Measurements from ENCODE around the gene PRAMEF26.
"Not testable (repeated sequence)": the region's sequence is repeated elsewhere in the genome, so short reads cannot be mapped to it uniquely, and the experiment has no call there.

Gene PRAMEF26

GRCh38 chr1:13155909-13156308 lies at the start of gene PRAMEF26:
Gene PRAMEF26, minus strand, starts transcription at chr1:13156009. Its CDS starts 2,914 bp downstream, at chr1:13153095.
- FAIRE-seq, result not testable (repeated sequence)

GRCh38 chr1:13201309-13201708 lies 45.5 kb upstream of the PRAMEF26 start, which contains the start of gene PRAMEF13:
Gene PRAMEF13, minus strand, starts transcription at chr1:13201409. Its CDS starts 1,820 bp downstream, at chr1:13199589.
- not testable (repeated sequence) for FAIRE-seq

- not testable (repeated sequence) for FAIRE-seq
Observed at GRCh38 chr1:13171548-13171947, 15.7 kb upstream of the PRAMEF26 start, which contains the start of gene PRAMEF9. Gene PRAMEF9, plus strand, starts transcription at chr1:13171848. Its CDS starts 3,433 bp downstream, at chr1:13175281.

- not testable (repeated sequence) for FAIRE-seq
Observed at GRCh38 chr1:13165531-13165930, 9.7 kb upstream of the PRAMEF26 start, which contains the start of gene HNRNPCL4. Gene HNRNPCL4, minus strand, starts transcription at chr1:13165631. Its CDS starts 164 bp downstream, at chr1:13165467.

GRCh38 chr1:13116754-13117153 lies 39.1 kb downstream of the PRAMEF26 start, which contains the start of gene HNRNPCL2:
Gene HNRNPCL2, minus strand, starts transcription at chr1:13116854. Its CDS starts 454 bp downstream, at chr1:13116400.
- not testable (repeated sequence) for FAIRE-seq
